Stomach (tissue), 9 donors: ENCODE results near the gene RPP14. TPM values are rescaled to one million over a fixed set of nuclear protein-coding genes. Genes with fewer than 3 reads are reported as not detected.
"Not testable (repeated sequence)": the region's sequence is repeated elsewhere in the genome, so short reads cannot be mapped to it uniquely, and the experiment has no call there.

Source experiments
- DNase-seq, 2 donors: peaks; one replicate each; pipeline versions ENCODE4 v3.0.0 to v3.0.0-alpha.2; 2013 to 2019
- H3K27ac ChIP-seq, 5 donors: fragments of 200-600 bp in 4 of 5; sonication (generic) in 4 of 5; one replicate each; pipeline ENCODE4 v1.5.1; 2013 to 2019; ENCODE audit warnings: mild to moderate bottlenecking in 1 of 5, moderate library complexity in 1 of 5
- H3K27me3 ChIP-seq, 3 donors: fragments of 200-600 bp; sonication (generic); one replicate each; pipeline ENCODE4 v1.5.1; 2017 to 2019; ENCODE audit warnings: mixed run types in 1 of 3
- H3K36me3 ChIP-seq, 4 donors: fragments of 200-600 bp; sonication (generic); 1 replicate in 3 of 4; 2 replicates in 1 of 4; pipeline ENCODE4 v1.5.1; 2016 to 2019
- H3K4me1 ChIP-seq, 4 donors: fragments of 200-600 bp; sonication (generic); one replicate each; pipeline ENCODE4 v1.5.1; 2016 to 2019
- H3K4me3 ChIP-seq, 4 donors: fragments of 200-600 bp; sonication (generic) in 3 of 4; one replicate each; pipeline ENCODE4 v1.5.1; 2016 to 2019; ENCODE audit warnings: mild to moderate bottlenecking in 1 of 4
- H3K9me3 ChIP-seq, 4 donors: fragments of 200-600 bp; sonication (generic); one replicate each; pipeline ENCODE4 v1.5.1; 2016 to 2019
- EP300 ChIP-seq: sonication (generic); formaldehyde crosslinking; IDR thresholded peaks from one replicate; pipeline ENCODE4 v1.6.1; 2017; ENCODE audit warnings: antibody characterized with exemption
- POLR2A ChIP-seq, 4 donors: fragments of 450-650 bp; IDR thresholded peaks; one replicate each; pipeline ENCODE4 v1.6.1; 2016; ENCODE audit warnings: antibody characterized with exemption in 4 of 4, control low read depth in 2 of 4, mild to moderate bottlenecking in 1 of 4, moderate library complexity in 1 of 4
- POLR2AphosphoS5 ChIP-seq, 3 donors: sonication (generic); formaldehyde crosslinking; IDR thresholded peaks; one replicate each; pipeline ENCODE4 v1.6.1; 2016; ENCODE audit warnings: antibody characterized with exemption in 3 of 3
- WGBS, 5 donors: extraction: QIAGEN DNeasy Blood & Tissue Kit in 3 of 5; methylation state at CpG; one replicate each; pipeline versions ENCODE4 v1.1.5 to v1.1.7; 2013 to 2018; 5-methylcytosine and 5-hydroxymethylcytosine counted together
- intact Hi-C: fragments of 100-400 bp; cut with DNase I; formaldehyde crosslinking; loops from one replicate; pipeline ENCODE4 v1.15.1; 2023; ENCODE audit warnings: low total_unique reads
- polyA plus RNA-seq, 3 donors: library from polyadenylated mRNA; stranded (reverse); fragments of 200-250 nt; gene quantifications; one replicate each; pipeline ENCODE4 v1.2.3, GENCODE V29; 2013
- total RNA-seq, 5 donors: library from RNA; depleted of rRNA; stranded (reverse); fragments of >200 nt; gene quantifications; one replicate each; pipeline versions ENCODE4 v1.1.0 to v1.2.3, GENCODE V29; 2014 to 2016
- TF ChIP-seq, protein P1 (sequence below), 7 experiments: fragments of 450-650 bp in 4 of 7; fragments of 200-600 bp in 3 of 7; sonication (generic) in 3 of 7; IDR thresholded peaks; one replicate each; pipeline ENCODE4 v1.5.1; 2016 to 2019; ENCODE audit warnings: antibody characterized with exemption in 7 of 7, control low read depth in 2 of 7, mild to moderate bottlenecking in 1 of 7
- donor health status: healthy with polysubstance abuse.
- donor health status: Bipolar disorder and iron deficiency.
- donor health status: healthy.

RPP14 gene
- total and polyA plus RNA-seq, 8 donors, result 4.1 to 23.5 (median 9.9) TPM

DNA sequence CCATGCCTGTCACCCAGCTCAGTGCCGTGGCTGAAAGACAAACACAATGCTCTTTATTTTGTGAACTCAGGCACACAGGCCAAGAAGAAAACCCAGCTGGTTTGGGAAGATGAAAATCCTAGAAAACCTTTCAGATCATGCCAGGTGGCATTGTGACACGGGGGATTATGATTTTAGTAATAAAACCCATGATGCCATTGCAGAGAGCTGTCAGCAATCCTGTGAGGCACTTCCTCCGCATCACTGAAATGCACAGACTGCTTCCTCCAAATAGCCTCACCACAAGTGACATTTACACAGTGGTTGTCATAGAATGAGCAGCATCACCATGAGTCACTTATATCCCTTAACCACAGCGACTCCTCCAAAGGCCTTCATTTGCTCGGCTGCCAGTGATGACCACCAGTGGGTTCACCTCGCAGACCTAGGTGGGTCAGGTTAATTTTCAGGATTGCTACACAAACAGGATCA, 45.7 kb upstream of the RPP14 start:
- Histone ChIP-seq H3K9me3 (no peaks in the 10 kb centered on the region), H3K4me1 (no peaks in the 10 kb centered on the region), H3K36me3 (peaks cover 10 to 47% (median 44%) of the 10 kb centered on the region in 4 donors), H3K4me3 (no peak overlapping the region), H3K27me3 (no peaks in the 10 kb centered on the region), H3K27ac (no peak overlapping the region)
- WGBS, 5 donors, result 81 to 90% (median 88%) methylated on average over 6 of the region's 6 CpGs
- no peak for DNase-seq
- TF ChIP-seq POLR2A (IDR thresholded peaks at IDR 0.05), result no peak
- no peak for TF ChIP-seq POLR2AphosphoS5 (IDR thresholded peaks at IDR 0.05)
- TF ChIP-seq EP300, result no peak
- TF ChIP-seq, protein P1, sequence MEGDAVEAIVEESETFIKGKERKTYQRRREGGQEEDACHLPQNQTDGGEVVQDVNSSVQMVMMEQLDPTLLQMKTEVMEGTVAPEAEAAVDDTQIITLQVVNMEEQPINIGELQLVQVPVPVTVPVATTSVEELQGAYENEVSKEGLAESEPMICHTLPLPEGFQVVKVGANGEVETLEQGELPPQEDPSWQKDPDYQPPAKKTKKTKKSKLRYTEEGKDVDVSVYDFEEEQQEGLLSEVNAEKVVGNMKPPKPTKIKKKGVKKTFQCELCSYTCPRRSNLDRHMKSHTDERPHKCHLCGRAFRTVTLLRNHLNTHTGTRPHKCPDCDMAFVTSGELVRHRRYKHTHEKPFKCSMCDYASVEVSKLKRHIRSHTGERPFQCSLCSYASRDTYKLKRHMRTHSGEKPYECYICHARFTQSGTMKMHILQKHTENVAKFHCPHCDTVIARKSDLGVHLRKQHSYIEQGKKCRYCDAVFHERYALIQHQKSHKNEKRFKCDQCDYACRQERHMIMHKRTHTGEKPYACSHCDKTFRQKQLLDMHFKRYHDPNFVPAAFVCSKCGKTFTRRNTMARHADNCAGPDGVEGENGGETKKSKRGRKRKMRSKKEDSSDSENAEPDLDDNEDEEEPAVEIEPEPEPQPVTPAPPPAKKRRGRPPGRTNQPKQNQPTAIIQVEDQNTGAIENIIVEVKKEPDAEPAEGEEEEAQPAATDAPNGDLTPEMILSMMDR (IDR thresholded peaks at IDR 0.05), result no peak
- intact Hi-C loops, result no loop called here

GRCh38 chr3:58260733-58261132, 45.3 kb upstream of the RPP14 start:
- H3K27ac ChIP-seq, result no peak overlapping the region
- no peak overlapping the region for H3K4me3 ChIP-seq
- no peaks in the 10 kb centered on the region for H3K4me1 ChIP-seq
- H3K27me3 ChIP-seq, result no peaks in the 10 kb centered on the region
- TF ChIP-seq EP300 (no peak), POLR2A (IDR thresholded peaks at IDR 0.05) (no peak), POLR2AphosphoS5 (IDR thresholded peaks at IDR 0.05) (no peak)
- TF ChIP-seq, protein P1 (IDR thresholded peaks at IDR 0.05), result no peak
- 78 to 90% (median 85%) methylated on average over 6 of the region's 6 CpGs for whole genome bisulfite sequencing, 5 donors
- peaks cover 10 to 51% (median 44%) of the 10 kb centered on the region in 4 donors for H3K36me3 ChIP-seq
- no peaks in the 10 kb centered on the region for H3K9me3 ChIP-seq
- intact Hi-C loops, result no loop called here
- no peak for DNase-seq

- no peak overlapping the region for H3K4me3 ChIP-seq
- WGBS, 5 donors, result 83 to 89% (median 88%) methylated on average over 3 of the region's 3 CpGs
- no peak for TF ChIP-seq POLR2AphosphoS5 (IDR thresholded peaks at IDR 0.05)
- TF ChIP-seq EP300, result no peak
- TF ChIP-seq, protein P1 (IDR thresholded peaks at IDR 0.05), result no peak
- TF ChIP-seq POLR2A (IDR thresholded peaks at IDR 0.05), result no peak
- DNase-seq, result no peak
- intact Hi-C loops, result no loop called here
- no peaks in the 10 kb centered on the region for H3K4me1 ChIP-seq
- H3K27ac ChIP-seq, result no peak overlapping the region
- no peaks in the 10 kb centered on the region for H3K27me3 ChIP-seq
- no peaks in the 10 kb centered on the region for H3K9me3 ChIP-seq
- H3K36me3 ChIP-seq, result peaks cover 10 to 43% (median 39%) of the 10 kb centered on the region in 4 donors
These were observed 43.9 kb upstream of the RPP14 start for GRCh38 chr3:58261954-58262666.

DNA sequence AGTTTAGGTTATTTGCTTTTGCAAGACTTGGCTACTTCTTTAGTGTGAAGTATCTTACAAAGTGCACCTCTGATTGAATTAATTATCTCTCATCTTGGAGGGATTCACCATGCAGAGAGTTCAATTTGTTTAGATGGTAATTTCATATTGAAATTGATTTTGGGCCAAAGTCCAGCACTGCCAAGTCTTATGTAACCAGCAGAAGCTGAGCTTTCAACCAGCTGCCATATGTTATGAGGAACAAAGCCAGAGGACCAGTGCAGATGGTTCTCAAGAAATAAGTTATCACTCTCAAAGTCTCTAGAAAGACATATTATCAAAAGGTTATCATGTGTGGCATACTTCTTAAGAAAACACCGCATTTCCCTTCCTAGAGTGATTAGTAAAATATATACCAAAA, 39.5 kb upstream of the RPP14 start:
- no peak for TF ChIP-seq EP300
- no peak for TF ChIP-seq POLR2A (IDR thresholded peaks at IDR 0.05)
- TF ChIP-seq, protein P1 (IDR thresholded peaks at IDR 0.05), result no peak
- no peak for TF ChIP-seq POLR2AphosphoS5 (IDR thresholded peaks at IDR 0.05)
- peak in 1 of 2 donors; percentile 41 for DNase-seq

GRCh38 chr3:58267543-58267942, 38.5 kb upstream of the RPP14 start:
- intact Hi-C loops, H3K4me3 ChIP-seq, H3K27ac ChIP-seq, H3K9me3 ChIP-seq, H3K27me3 ChIP-seq, DNase-seq, H3K4me1 ChIP-seq: not testable (repeated sequence)
- 88 to 100% (median 96%) methylated on average over 1 of the region's 1 CpG for WGBS, 5 donors
- peaks cover 0 to 47% (median 43%) of the 10 kb centered on the region in 4 donors for H3K36me3 ChIP-seq

More for the DNA sequence above, 39.5 kb upstream of the RPP14 start:
- H3K27ac ChIP-seq, result no peak overlapping the region
- H3K27me3 ChIP-seq, result no peaks in the 10 kb centered on the region
- no peaks in the 10 kb centered on the region for H3K4me1 ChIP-seq
- no peaks in the 10 kb centered on the region for H3K9me3 ChIP-seq
- intact Hi-C loops, result no loop called here
- H3K36me3 ChIP-seq, result peaks cover 0 to 47% (median 43%) of the 10 kb centered on the region in 4 donors
- H3K4me3 ChIP-seq, result no peak overlapping the region
- 46 to 80% (median 59%) methylated on average over 1 of the region's 1 CpG for WGBS, 5 donors
